Measurements from ENCODE around the gene BMP8B.
"Not testable (repeated sequence)": the region's sequence is repeated elsewhere in the genome, so short reads cannot be mapped to it uniquely, and the experiment has no call there.

The BMP8B gene

GRCh38 chr1:39777306-39777705, 11.4 kb downstream of the BMP8B start:
- no peak for DNase-seq

GRCh38 chr1:39776886-39777285, 11.8 kb downstream of the BMP8B start:
- no peak for DNase-seq

- no peak for DNase-seq
Observed at GRCh38 chr1:39776400-39776713, 12.3 kb downstream of the BMP8B start.

GRCh38 chr1:39775676-39776399, 12.8 kb downstream of the BMP8B start:
- not testable (repeated sequence) for DNase-seq

DNA sequence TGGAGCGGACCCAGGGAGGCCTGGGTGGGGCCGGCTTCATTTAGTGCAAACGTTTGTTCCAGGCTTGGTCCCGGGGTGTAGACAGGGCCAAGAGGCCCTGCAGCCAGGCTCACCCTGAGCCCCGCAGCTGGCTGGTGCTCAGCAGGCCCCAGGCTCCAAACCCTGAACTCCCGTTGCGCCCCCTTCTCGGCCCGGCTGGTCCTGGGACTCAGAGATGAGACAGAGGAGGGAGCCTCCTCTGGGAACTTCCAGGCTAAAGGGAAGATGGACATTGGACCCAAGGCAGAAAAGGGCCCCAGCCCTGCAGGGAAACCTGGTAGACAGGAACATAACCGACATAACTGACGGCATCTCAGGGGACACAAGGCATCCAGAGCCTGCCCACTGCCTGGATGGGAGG, 13.5 kb downstream of the BMP8B start:
- DNase-seq: not testable (repeated sequence)

- DNase-seq: not testable (repeated sequence)
Observed at GRCh38 chr1:39773369-39773979, 15.2 kb downstream of the BMP8B start.

DNA sequence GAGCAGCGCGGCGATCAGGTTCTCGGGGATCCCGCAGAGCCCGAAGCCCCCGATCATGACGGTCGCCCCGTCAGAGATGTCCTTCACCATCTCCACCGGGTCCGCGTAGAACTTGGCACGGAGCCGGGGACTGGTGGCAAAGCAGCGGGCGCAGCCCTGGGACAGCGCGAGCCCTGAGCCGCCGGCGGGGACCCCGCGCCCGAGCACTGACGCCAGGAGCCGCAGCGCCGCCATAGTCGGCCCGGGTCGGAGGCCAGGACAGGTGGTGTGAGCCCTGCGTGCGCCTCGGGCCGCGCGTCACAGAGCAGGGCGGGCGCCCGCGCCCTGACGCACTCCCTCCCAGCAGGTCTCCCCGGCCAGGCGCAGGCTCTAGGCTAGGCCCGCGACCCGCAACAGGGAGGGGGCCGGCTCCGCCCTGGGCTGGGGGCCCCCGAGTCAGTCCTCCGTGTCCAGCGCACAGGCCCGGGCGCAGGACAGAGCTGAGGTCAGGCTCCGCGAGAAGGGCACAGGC, 17.6 kb downstream of the BMP8B start, which contains the start of gene OXCT2:
Gene OXCT2, minus strand, starts transcription at position 327 of the 511 bp plus-strand sequence. Its CDS starts 93 bp downstream, at position 234.
- not testable (repeated sequence) for DNase-seq

GRCh38 chr1:39770100-39771021, 18.3 kb downstream of the BMP8B start:
- DNase-seq: peak; percentile 47

GRCh38 chr1:39769502-39769901, 19.2 kb downstream of the BMP8B start:
- DNase-seq: not testable (repeated sequence)

GRCh38 chr1:39766466-39766865, 22.2 kb downstream of the BMP8B start:
- not testable (repeated sequence) for DNase-seq

DNA sequence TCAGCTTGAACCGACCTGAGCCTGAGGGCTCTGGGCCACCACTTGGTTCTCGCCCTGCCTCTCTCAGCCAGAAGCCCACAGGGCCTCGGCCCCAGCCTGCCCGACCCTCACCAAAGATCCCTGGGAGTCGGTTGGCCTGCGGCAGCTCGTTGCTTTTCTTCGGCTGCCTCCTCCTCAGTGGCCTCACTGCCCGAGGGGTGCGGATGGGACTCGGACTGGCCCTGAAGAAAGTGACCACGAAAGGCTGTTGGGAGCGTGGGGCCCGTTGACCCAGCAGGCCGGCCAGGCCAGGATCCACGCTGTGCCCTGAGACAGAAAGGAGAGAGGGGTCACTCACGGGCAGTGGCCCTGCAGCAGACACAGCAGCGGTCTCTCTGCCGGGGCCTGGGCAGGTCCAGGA, 24.2 kb downstream of the BMP8B start:
- not testable (repeated sequence) for DNase-seq

DNA sequence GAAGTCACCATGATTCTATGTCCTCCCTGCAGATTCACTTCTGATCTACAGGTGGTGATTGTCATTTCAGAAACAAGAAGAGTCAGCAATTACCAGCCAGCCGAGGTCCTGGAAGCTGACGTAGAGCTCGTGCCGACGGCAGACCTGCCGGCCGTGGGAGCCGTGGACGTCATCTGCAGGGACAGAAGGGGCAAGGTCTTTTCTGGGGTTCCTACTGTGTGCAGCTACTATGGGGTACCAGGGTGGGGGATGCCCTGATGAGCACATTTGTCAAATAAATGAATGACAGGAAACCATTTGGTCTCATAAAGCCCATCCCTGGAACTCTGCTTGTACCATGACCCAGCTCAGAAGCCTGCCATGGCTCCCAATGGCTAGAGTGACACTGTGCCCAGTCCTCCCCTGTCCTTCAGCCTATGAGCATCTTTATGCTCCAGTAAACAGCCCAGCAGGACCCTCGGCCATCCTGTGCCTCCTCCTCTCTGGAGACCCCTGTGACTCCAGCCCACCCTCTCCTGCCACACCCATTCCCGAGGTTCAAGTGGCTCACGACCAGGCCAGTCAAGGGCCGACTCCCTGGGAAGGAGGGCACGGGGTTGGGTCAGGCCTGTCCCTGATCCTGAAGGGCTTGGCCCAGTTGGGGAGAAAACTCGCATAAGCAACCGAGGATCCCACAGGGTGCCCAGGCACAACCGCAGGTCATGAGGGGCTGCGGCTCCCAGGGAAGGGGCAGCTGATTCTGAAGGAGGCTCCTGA, 24.9 kb downstream of the BMP8B start:
- not testable (repeated sequence) for DNase-seq

- DNase-seq: no peak
Observed at GRCh38 chr1:39762550-39763540, 25.8 kb downstream of the BMP8B start.

DNA sequence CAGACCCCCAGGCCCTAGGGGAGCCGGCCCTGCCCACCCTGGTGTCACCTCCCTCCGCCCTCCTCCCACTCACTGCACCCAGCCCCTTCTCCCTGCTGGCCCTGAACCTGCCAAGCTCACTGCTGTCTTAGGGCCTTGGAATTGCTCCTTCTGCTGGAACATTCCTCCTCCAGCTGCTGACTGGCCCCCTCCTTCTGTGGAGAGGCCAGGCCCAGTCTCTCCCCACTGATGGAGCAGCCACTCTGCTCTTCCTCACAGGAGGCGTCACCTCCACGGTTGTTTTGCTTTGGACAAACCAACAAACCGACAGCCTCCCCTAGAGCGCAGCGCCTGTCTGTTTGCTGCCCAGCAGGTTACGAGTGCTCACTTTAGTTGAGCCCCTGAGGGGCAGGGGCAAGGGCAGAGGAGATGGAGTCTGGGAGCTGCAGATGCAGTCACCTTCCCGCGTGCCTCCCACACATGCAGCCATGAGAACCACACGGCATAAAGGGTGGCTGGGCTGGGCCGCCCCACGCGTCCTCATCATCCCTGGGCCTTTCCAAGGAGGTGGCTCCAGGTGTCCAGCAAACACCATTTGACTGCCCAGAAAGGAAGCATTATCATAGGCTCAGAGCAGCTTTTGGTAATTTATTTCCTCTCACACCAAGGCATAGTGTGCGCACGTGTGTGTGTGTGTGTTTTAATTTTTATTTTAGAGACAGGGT, 27.0 kb downstream of the BMP8B start:
- no peak for DNase-seq

DNA sequence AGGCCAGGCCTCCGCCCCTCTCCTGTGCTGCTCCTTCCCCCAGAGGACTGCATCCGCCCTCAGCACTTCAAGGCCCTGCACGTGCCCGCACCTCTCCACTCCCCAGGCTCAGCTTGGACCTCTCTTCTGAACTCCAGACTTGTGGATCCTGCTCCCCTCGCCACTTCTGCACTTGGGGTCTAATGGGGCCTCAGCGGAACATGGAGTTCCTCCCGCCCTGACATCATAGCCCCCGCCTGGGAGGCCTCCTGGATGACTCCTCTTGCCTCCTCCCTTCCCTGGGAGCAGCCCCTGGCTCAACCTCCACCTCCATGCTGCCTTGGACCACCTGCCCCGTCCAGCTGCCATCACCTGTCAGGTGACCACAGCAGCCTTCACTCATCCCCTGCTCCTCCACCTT, 27.6 kb downstream of the BMP8B start:
- no peak for DNase-seq

- no peak for DNase-seq
Observed at GRCh38 chr1:39760074-39761008, 28.3 kb downstream of the BMP8B start.

DNA sequence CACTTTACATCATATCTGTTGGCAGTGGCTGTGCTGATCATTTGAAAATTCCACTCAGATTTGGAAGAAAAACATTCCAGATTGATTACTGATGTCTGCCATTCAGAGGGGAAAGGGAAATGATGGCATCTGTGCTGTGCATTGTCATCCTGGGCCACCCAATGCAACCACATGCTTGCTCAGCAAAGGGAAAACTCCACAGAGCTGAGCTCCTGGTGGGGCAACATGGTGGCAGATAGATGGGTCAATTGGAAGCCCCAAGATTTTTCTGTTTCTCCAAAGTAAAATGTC, 29.3 kb downstream of the BMP8B start:
- DNase-seq: no peak

DNA sequence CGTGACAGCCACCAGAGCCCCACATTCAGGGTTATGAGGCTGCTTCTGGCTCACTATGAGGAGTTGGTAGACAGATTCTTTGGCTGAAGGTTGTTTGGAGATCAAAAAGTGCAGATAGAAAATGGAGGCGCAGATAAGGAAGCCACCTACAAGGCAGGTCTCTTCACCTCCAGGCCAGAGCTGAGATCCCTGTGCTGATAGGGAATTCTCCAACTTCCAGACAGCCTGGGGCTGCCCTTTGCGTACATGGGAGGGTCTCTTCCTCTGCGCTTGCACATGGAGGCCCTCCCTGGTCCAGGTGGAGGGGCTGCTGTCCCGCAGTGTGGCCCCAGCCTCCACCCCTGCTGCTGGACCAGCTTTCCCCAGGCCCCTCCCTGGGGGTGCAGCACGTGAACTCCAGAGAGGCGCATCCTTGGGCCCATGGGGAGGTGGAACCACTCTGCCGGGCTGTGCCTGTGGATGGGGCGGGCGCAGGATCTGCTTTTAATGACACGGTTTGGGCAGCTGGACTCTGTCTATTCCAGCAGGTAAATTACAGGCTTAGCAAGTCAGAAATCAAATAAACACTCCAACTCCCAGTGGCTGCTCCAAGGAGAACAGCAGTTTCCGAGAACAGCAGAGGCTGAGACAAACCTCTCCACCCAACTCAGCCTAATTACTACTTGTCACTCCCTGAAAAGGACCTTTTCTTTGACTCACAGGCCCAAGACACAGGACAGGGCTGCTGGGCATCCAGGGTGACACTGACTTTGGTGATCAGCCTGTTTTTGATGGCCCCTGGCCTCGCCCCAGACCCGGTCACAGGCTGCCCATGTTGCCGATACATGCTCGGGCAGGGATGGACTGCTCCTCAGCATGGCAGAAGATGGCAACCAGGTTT, 29.9 kb downstream of the BMP8B start:
- no peak for DNase-seq

DNA sequence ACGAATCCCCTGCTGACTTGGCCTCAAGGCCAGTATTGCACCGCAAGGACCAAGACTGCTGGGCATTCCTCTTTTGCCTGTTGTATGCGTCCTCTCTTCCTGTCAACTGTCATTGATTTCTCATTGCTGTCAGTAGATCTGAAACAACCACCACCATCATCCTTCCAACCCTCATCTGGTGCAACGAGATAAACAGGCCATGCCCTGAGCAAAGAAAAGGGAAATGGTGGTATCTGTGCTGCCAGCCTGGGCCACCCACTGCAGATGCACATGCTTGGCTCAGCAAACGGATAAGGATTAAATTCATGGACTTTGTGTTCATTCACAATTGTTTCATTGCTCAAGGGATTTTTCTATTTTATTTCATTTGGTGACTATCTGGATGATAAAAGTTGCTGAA, 31.2 kb downstream of the BMP8B start:
- no peak for DNase-seq
